Endothelial cell of umbilical vein (primary cell): ENCODE results near the gene C1QL2. TPM values are rescaled to one million over a fixed set of nuclear protein-coding genes. Genes with fewer than 3 reads are reported as not detected.

ENCODE experiments used
- BruUV-seq: library from RNA; stranded (reverse); fragments of 400-500 nt; replicated peaks from 2 replicates; lab custom pipeline; 2021; lab: Mats Ljungman, UMichigan
- CTCF ChIA-PET: fragments of 300-600, 350-600 bp; sonication (Branson Sonifier 250); formaldehyde crosslinking; loops from one replicate; lab custom pipeline; 2021; ENCODE audit warnings: antibody characterized with exemption, inconsistent platforms; lab: Charles Lee
- POLR2A ChIA-PET: fragments of 300-600, 350-600 bp; sonication (Branson Sonifier 250); formaldehyde crosslinking; loops from one replicate; lab custom pipeline; 2021; ENCODE audit warnings: antibody characterized with exemption, inconsistent platforms; lab: Charles Lee
- DNase-seq: peaks from one replicate; pipeline ENCODE4 v3.0.0-alpha.2; 2011; ENCODE audit warnings: low read depth, low spot score
- FAIRE-seq: peaks from 2 replicates; lab custom pipeline; 2011; peaks lifted over from hg19 to GRCh38; lab: Jason Lieb, UNC
- H2AFZ ChIP-seq: 2 replicates; pipeline ENCODE4 v1.6.0; 2012; ENCODE audit warnings: low read depth, low read length, control low read depth, inconsistent platforms
- H3K27ac ChIP-seq: 2 replicates; pipeline ENCODE4 v1.5.1; 2011; ENCODE audit warnings: low read depth, mild to moderate bottlenecking, control low read depth, low read length, moderate library complexity; ENCODE audit not compliant: insufficient read depth
- H3K27me3 ChIP-seq, 2 experiments: 2 replicates each; pipeline versions ENCODE4 v1.6.0 to v1.6.1; 2011; ENCODE audit warnings: low read length in 2 of 2, mixed read lengths in 1 of 2; ENCODE audit not compliant: control insufficient read depth in 2 of 2, insufficient read depth in 2 of 2
- H3K36me3 ChIP-seq, 2 experiments: 2 replicates in 1 of 2; 3 replicates in 1 of 2; pipeline ENCODE4 v1.5.1; 2011; ENCODE audit warnings: low read length in 2 of 2, mild to moderate bottlenecking in 1 of 2, moderate library complexity in 1 of 2; ENCODE audit not compliant: control insufficient read depth in 2 of 2, insufficient read depth in 2 of 2; ENCODE audit errors: extremely low read depth in 1 of 2
- H3K4me1 ChIP-seq: 3 replicates; pipeline ENCODE4 v1.5.1; 2011; ENCODE audit warnings: mild to moderate bottlenecking, low read length; ENCODE audit not compliant: control insufficient read depth, insufficient read depth; ENCODE audit errors: extremely low read depth
- H3K4me2 ChIP-seq: 2 replicates; pipeline ENCODE4 v1.6.1; 2011; ENCODE audit warnings: low read length, control low read depth, mixed read lengths; ENCODE audit not compliant: insufficient read depth
- H3K4me3 ChIP-seq, 3 experiments: fragments of 200-600 bp in 1 of 3; sonication (generic), shearing (Covaris generic) in 1 of 3; replicated peaks in 1 of 3; 2 replicates each; pipeline ENCODE4 v1.5.1; 2011 to 2016; ENCODE audit warnings: control low read depth in 3 of 3, low read length in 3 of 3, mild to moderate bottlenecking in 2 of 3, inconsistent platforms in 1 of 3, low read depth in 1 of 3, moderate library complexity in 1 of 3; ENCODE audit not compliant: insufficient read depth in 1 of 3
- H3K79me2 ChIP-seq: 2 replicates; pipeline ENCODE4 v1.6.0; 2012; ENCODE audit warnings: low read length, inconsistent platforms; ENCODE audit not compliant: control insufficient read depth, insufficient read depth
- H3K9ac ChIP-seq: replicated peaks from 2 replicates; pipeline ENCODE3; 2011; ENCODE audit warnings: low read length, control low read depth; ENCODE audit not compliant: insufficient read depth; ENCODE audit errors: extremely low read depth
- H3K9me1 ChIP-seq: replicated peaks from 3 replicates; pipeline ENCODE4 v1.6.0; 2011; ENCODE audit warnings: mild to moderate bottlenecking, low read length; ENCODE audit not compliant: control insufficient read depth, insufficient read depth; ENCODE audit errors: extremely low read depth
- H3K9me3 ChIP-seq: replicated peaks from 2 replicates; pipeline ENCODE4 v1.5.1; 2012; ENCODE audit warnings: low read length, inconsistent platforms; ENCODE audit not compliant: control insufficient read depth, insufficient read depth
- H4K20me1 ChIP-seq: replicated peaks from 2 replicates; pipeline ENCODE3; 2011; ENCODE audit warnings: mild to moderate bottlenecking, low read length; ENCODE audit not compliant: control insufficient read depth, insufficient read depth; ENCODE audit errors: extremely low read depth
- CTCF ChIP-seq, 2 donors: IDR thresholded peaks; 1 replicate in 1 of 2; 2 replicates in 1 of 2; pipeline ENCODE4 v1.5.1; 2011; ENCODE audit warnings: low read length in 2 of 2, mild to moderate bottlenecking in 2 of 2, moderate library complexity in 2 of 2, control low read depth in 1 of 2, inconsistent platforms in 1 of 2, low read depth in 1 of 2; ENCODE audit not compliant: insufficient read depth in 1 of 2; ENCODE audit errors: extremely low read depth in 1 of 2
- EZH2 ChIP-seq: IDR thresholded peaks from 2 replicates; pipeline ENCODE4 v1.6.1; 2012; ENCODE audit warnings: borderline replicate concordance, low read depth, mild to moderate bottlenecking, moderate library complexity, low read length, inconsistent platforms; ENCODE audit not compliant: severe bottlenecking
- FOS ChIP-seq: IDR thresholded peaks from 2 replicates; pipeline ENCODE4 v1.6.1; 2011; ENCODE audit warnings: mild to moderate bottlenecking, low read length, moderate library complexity, borderline replicate concordance; ENCODE audit not compliant: insufficient read depth
- GATA2 ChIP-seq: IDR thresholded peaks from 2 replicates; pipeline ENCODE4 v1.7.0; 2011; ENCODE audit warnings: low read depth, mild to moderate bottlenecking, moderate library complexity, mixed read lengths, low read length; ENCODE audit not compliant: insufficient read length, insufficient read depth
- JUN ChIP-seq: IDR thresholded peaks from 2 replicates; pipeline ENCODE4 v1.6.1; 2011; ENCODE audit warnings: borderline replicate concordance, low read depth; ENCODE audit not compliant: insufficient read length, insufficient read depth
- MAX ChIP-seq: IDR thresholded peaks from 2 replicates; pipeline ENCODE4 v1.6.1; 2011; ENCODE audit not compliant: insufficient read depth, insufficient read length
- MYC ChIP-seq: IDR thresholded peaks from one replicate; pipeline ENCODE4 v1.6.1; 2011; ENCODE audit warnings: mild to moderate bottlenecking, low read depth, low read length
- POLR2A ChIP-seq: IDR thresholded peaks from 2 replicates; pipeline ENCODE4 v1.6.1; 2012; ENCODE audit warnings: low read depth, mild to moderate bottlenecking, control low read depth, low read length
- POLR2AphosphoS5 ChIP-seq: IDR thresholded peaks from 2 replicates; pipeline ENCODE4 v1.6.1; 2012; ENCODE audit warnings: low read depth, mild to moderate bottlenecking, control low read depth, low read length, moderate library complexity; ENCODE audit not compliant: insufficient read depth
- dilution Hi-C: fragments of 300-500 bp; cut with MboI; formaldehyde crosslinking; loops from one replicate; pipeline ENCODE4 v1.15.0; 2019; ENCODE audit warnings: low sequenced_read_pairs; ENCODE audit not compliant: extremely low pct_ligation_motif_present
- intact Hi-C: fragments of 100-400 bp; cut with micrococcal nuclease; formaldehyde crosslinking; loops from one replicate; pipeline ENCODE4 v1.10.0; 2022
- polyA plus RNA-seq, 4 experiments: library from polyadenylated mRNA; depleted of rRNA in 3 of 4; stranded (reverse) in 3 of 4; unstranded in 1 of 4; fragments of >200 nt; gene quantifications; 2 replicates each; pipeline versions ENCODE4 v1.2.1 to v1.2.3, GENCODE V29; 2011 to 2012; ENCODE audit warnings: missing spikeins in 1 of 4
- total RNA-seq: library from RNA; stranded (reverse); gene quantifications from 2 replicates; pipeline ENCODE4 v1.2.3, GENCODE V29; 2021

C1QL2 gene
- total and polyA plus RNA-seq, 2 donors (not counting 3 experiments of a cell fraction or from before 2014, with no cell fraction given): not detected

- H4K20me1 ChIP-seq: no peaks in the 10 kb centered on the region
- H3K9ac ChIP-seq: no peak overlapping the region
- H3K27ac ChIP-seq: no peak overlapping the region
- no peaks in the 10 kb centered on the region for H3K79me2 ChIP-seq
- CTCF ChIA-PET: no interaction called here
- H3K4me2 ChIP-seq: no peak overlapping the region
- dilution Hi-C loops (no loop called here), intact Hi-C loops (no loop called here)
- H3K9me3 ChIP-seq: no peaks in the 10 kb centered on the region
- BruUV-seq: no TSS peak
- POLR2A ChIA-PET: no interaction called here
- H3K4me1 ChIP-seq: no peaks in the 10 kb centered on the region
- H3K36me3 ChIP-seq: no peaks in the 10 kb centered on the region
- H3K27me3 ChIP-seq: peaks cover 0 to 2% of the 10 kb centered on the region in 2 experiments
- H2AFZ ChIP-seq: no peak overlapping the region
- no peak for DNase-seq
- H3K9me1 ChIP-seq: no peaks in the 10 kb centered on the region
- no peak for FAIRE-seq
- H3K4me3 ChIP-seq: no peak overlapping the region
- TF ChIP-seq FOS (no peak), JUN (no peak), EZH2 (no peak), MAX (no peak), GATA2 (no peak), CTCF (IDR thresholded peaks at IDR 0.05; ENCODE audit: extremely low read depth in 1 of 2, insufficient read depth in 1 of 2, low read depth in 1 of 2, low read length in 2 of 2) (no peak), POLR2AphosphoS5 (no peak), MYC (no peak), POLR2A (no peak)
These were observed 46.0 kb upstream of the C1QL2 start for GRCh38 chr2:119204525-119204924.
